Measurements from ENCODE around the gene ACE.
"Not testable (repeated sequence)": the region's sequence is repeated elsewhere in the genome, so short reads cannot be mapped to it uniquely, and the experiment has no call there.

The ACE gene

GRCh38 chr17:63450551-63450950 lies 26.3 kb upstream of the ACE start:
- Histone ChIP-seq H3K27ac (no peak overlapping the region), H3K4me1 (ENCODE audit: control insufficient read depth in 1 of 2, insufficient read depth in 1 of 2, low read depth in 1 of 2, low read length in 1 of 2) (peaks cover 17 to 18% of the 10 kb centered on the region in 2 experiments), H3K27me3 (peaks cover 76% of the 10 kb centered on the region), H3K9me3 (no peaks in the 10 kb centered on the region), H3K4me3 (ENCODE audit: low read depth in 1 of 2, low read length in 1 of 2) (no peak overlapping the region), H3K36me3 (no peaks in the 10 kb centered on the region)
- TF ChIP-seq CTCF (IDR thresholded peaks at IDR 0.05): no peak

GRCh38 chr17:63451150-63451549 lies 25.7 kb upstream of the ACE start:
- no peaks in the 10 kb centered on the region for H3K9me3 ChIP-seq
- H3K4me1 ChIP-seq (ENCODE audit: control insufficient read depth in 1 of 2, insufficient read depth in 1 of 2, low read depth in 1 of 2, low read length in 1 of 2): peaks cover 13% of the 10 kb centered on the region in 2 experiments
- no peak overlapping the region for H3K4me3 ChIP-seq (ENCODE audit: low read depth in 1 of 2, low read length in 1 of 2)
- TF ChIP-seq CTCF (IDR thresholded peaks at IDR 0.05): no peak
- H3K36me3 ChIP-seq: no peaks in the 10 kb centered on the region
- H3K27ac ChIP-seq: no peak overlapping the region
- peaks cover 70% of the 10 kb centered on the region for H3K27me3 ChIP-seq

GRCh38 chr17:63452046-63452961 lies 24.6 kb upstream of the ACE start:
- peaks cover 1 to 3% of the 10 kb centered on the region in 2 experiments for H3K4me1 ChIP-seq (ENCODE audit: control insufficient read depth in 1 of 2, insufficient read depth in 1 of 2, low read depth in 1 of 2, low read length in 1 of 2)
- no peaks in the 10 kb centered on the region for H3K9me3 ChIP-seq
- H3K27ac ChIP-seq: no peak overlapping the region
- H3K27me3 ChIP-seq: peaks cover 59% of the 10 kb centered on the region
- no peak for TF ChIP-seq CTCF (IDR thresholded peaks at IDR 0.05)
- H3K4me3 ChIP-seq (ENCODE audit: low read depth in 1 of 2, low read length in 1 of 2): no peak overlapping the region
- H3K36me3 ChIP-seq: no peaks in the 10 kb centered on the region

- no peak for TF ChIP-seq CTCF (IDR thresholded peaks at IDR 0.05)
Observed at GRCh38 chr17:63452962-63453551, 23.8 kb upstream of the ACE start.

GRCh38 chr17:63454357-63454756 lies 22.5 kb upstream of the ACE start:
- not testable (repeated sequence) for H3K27ac ChIP-seq; H3K4me1 ChIP-seq (ENCODE audit: control insufficient read depth in 1 of 2, insufficient read depth in 1 of 2, low read depth in 1 of 2, low read length in 1 of 2)
- H3K27me3 ChIP-seq: peaks cover 38% of the 10 kb centered on the region

More at GRCh38 chr17:63452962-63453551, 23.8 kb upstream of the ACE start:
- H3K4me1 ChIP-seq (ENCODE audit: control insufficient read depth in 1 of 2, insufficient read depth in 1 of 2, low read depth in 1 of 2, low read length in 1 of 2): no peaks in the 10 kb centered on the region
- H3K36me3 ChIP-seq: no peaks in the 10 kb centered on the region
- H3K4me3 ChIP-seq (ENCODE audit: low read depth in 1 of 2, low read length in 1 of 2): no peak overlapping the region
- H3K27me3 ChIP-seq: peaks cover 51% of the 10 kb centered on the region
- no peak overlapping the region for H3K27ac ChIP-seq
- no peaks in the 10 kb centered on the region for H3K9me3 ChIP-seq

GRCh38 chr17:63454915-63455314 lies 21.9 kb upstream of the ACE start:
- Histone ChIP-seq H3K36me3 (no peaks in the 10 kb centered on the region), H3K9me3 (no peaks in the 10 kb centered on the region), H3K4me3 (ENCODE audit: low read depth in 1 of 2, low read length in 1 of 2) (no peak overlapping the region), H3K27me3 (peaks cover 33% of the 10 kb centered on the region), H3K4me1 (ENCODE audit: control insufficient read depth in 1 of 2, insufficient read depth in 1 of 2, low read depth in 1 of 2, low read length in 1 of 2) (no peaks in the 10 kb centered on the region), H3K27ac (no peak overlapping the region)
- TF ChIP-seq CTCF (IDR thresholded peaks at IDR 0.05): no peak

More at GRCh38 chr17:63454357-63454756, 22.5 kb upstream of the ACE start:
- H3K4me3 ChIP-seq (ENCODE audit: low read depth in 1 of 2, low read length in 1 of 2); H3K36me3 ChIP-seq; H3K9me3 ChIP-seq: not testable (repeated sequence)
